HEK293 (cell line): ENCODE results near the gene SLBP.

ENCODE experiments used
- CTCF ChIA-PET: fragments of 350-600 bp; formaldehyde crosslinking; extraction: SDS; loops from one replicate; lab custom pipeline; 2021; ENCODE audit warnings: antibody characterized with exemption; lab: Yijun Ruan, JAX
- POLR2A ChIA-PET: fragments of 300-600 bp; formaldehyde crosslinking; extraction: SDS; loops from one replicate; lab custom pipeline; 2020; ENCODE audit warnings: antibody characterized with exemption, inconsistent platforms; lab: Yijun Ruan, JAX
- H3K27ac ChIP-seq: fragments of 200-500 bp; sonication (Bioruptor generic); 2 replicates; pipeline ENCODE4 v1.5.1; 2014; ENCODE audit warnings: low read depth, low read length, control low read depth, inconsistent platforms; ENCODE audit errors: extremely low read depth
- H3K36me3 ChIP-seq, 2 experiments: fragments of 200-500 bp in 1 of 2; sonication (Bioruptor generic) in 1 of 2; 1 replicate in 1 of 2; 2 replicates in 1 of 2; pipeline ENCODE4 v1.5.1; 2014 to 2017; ENCODE audit warnings: inconsistent platforms in 2 of 2, low read length in 2 of 2; ENCODE audit not compliant: control insufficient read depth in 2 of 2, insufficient read depth in 1 of 2
- H3K4me1 ChIP-seq: fragments of 200-500 bp; sonication (Bioruptor generic); 2 replicates; pipeline ENCODE4 v1.5.1; 2014; ENCODE audit warnings: mild to moderate bottlenecking, low read length, inconsistent platforms; ENCODE audit not compliant: control insufficient read depth, insufficient read depth
- H3K4me3 ChIP-seq: 2 replicates; pipeline ENCODE4 v1.5.1; 2011; ENCODE audit warnings: low read depth, mild to moderate bottlenecking, control low read depth, low read length, moderate library complexity
- H3K9me3 ChIP-seq: fragments of 200-500 bp; sonication (Bioruptor generic); 2 replicates; pipeline ENCODE4 v1.5.1; 2014; ENCODE audit warnings: low read depth, low read length, inconsistent platforms; ENCODE audit not compliant: control insufficient read depth, insufficient read depth
- BCL11A ChIP-seq: fragments of 450-650 bp; formaldehyde crosslinking; IDR thresholded peaks from 2 replicates; pipeline ENCODE4 v1.5.1; 2016; ENCODE audit warnings: low read depth, missing biosample characterization, missing genetic modification characterization
- INSM2 ChIP-seq: fragments of 450-650 bp; formaldehyde crosslinking; IDR thresholded peaks from 2 replicates; pipeline ENCODE4 v1.5.1; 2016; ENCODE audit warnings: missing biosample characterization, missing genetic modification characterization
- KLF16 ChIP-seq: fragments of 450-650 bp; formaldehyde crosslinking; IDR thresholded peaks from 2 replicates; pipeline ENCODE4 v1.5.1; 2017; ENCODE audit warnings: missing biosample characterization, missing genetic modification characterization
- MEIS1 ChIP-seq: sonication (generic); formaldehyde crosslinking; IDR thresholded peaks from 2 replicates; pipeline ENCODE4 v1.8.1; 2022; ENCODE audit warnings: missing genetic modification reagents, mild to moderate bottlenecking, borderline replicate concordance
- PBX3 ChIP-seq: sonication (generic); formaldehyde crosslinking; IDR thresholded peaks from 2 replicates; pipeline ENCODE4 v1.8.1; 2022; ENCODE audit warnings: mild to moderate bottlenecking, moderate library complexity, missing genetic modification reagents
- PRDM2 ChIP-seq: fragments of 450-650 bp; formaldehyde crosslinking; IDR thresholded peaks from 2 replicates; pipeline ENCODE4 v1.5.1; 2016; ENCODE audit warnings: missing biosample characterization, missing genetic modification characterization, borderline replicate concordance
- SALL2 ChIP-seq: fragments of 450-650 bp; formaldehyde crosslinking; IDR thresholded peaks from 2 replicates; pipeline ENCODE4 v1.5.0; 2017; ENCODE audit warnings: missing biosample characterization, mild to moderate bottlenecking, missing genetic modification characterization, borderline replicate concordance
- ZBTB11 ChIP-seq: fragments of 450-650 bp; formaldehyde crosslinking; conservative IDR thresholded peaks from 2 replicates; pipeline ENCODE4 v1.5.1; 2016; ENCODE audit warnings: low read depth, missing biosample characterization, missing genetic modification characterization
- ZBTB20 ChIP-seq: fragments of 450-650 bp; formaldehyde crosslinking; IDR thresholded peaks from 2 replicates; pipeline ENCODE4 v1.5.1; 2016; ENCODE audit warnings: missing biosample characterization, missing genetic modification characterization
- ZEB2 ChIP-seq: fragments of 450-650 bp; formaldehyde crosslinking; IDR thresholded peaks from 2 replicates; pipeline ENCODE4 v1.5.1; 2016; ENCODE audit warnings: missing biosample characterization, missing genetic modification characterization
- ZFP37 ChIP-seq: fragments of 450-650 bp; formaldehyde crosslinking; IDR thresholded peaks from 2 replicates; pipeline ENCODE4 v1.5.1; 2016; ENCODE audit warnings: missing biosample characterization, missing genetic modification characterization
- ZIC2 ChIP-seq: fragments of 450-650 bp; formaldehyde crosslinking; IDR thresholded peaks from 2 replicates; pipeline ENCODE4 v1.5.1; 2016; ENCODE audit warnings: missing biosample characterization, missing genetic modification characterization
- ZNF157 ChIP-seq: fragments of 450-650 bp; formaldehyde crosslinking; IDR thresholded peaks from 2 replicates; pipeline ENCODE4 v1.5.1; 2016; ENCODE audit warnings: missing biosample characterization, missing genetic modification characterization
- ZNF23 ChIP-seq: fragments of 450-650 bp; formaldehyde crosslinking; IDR thresholded peaks from 2 replicates; pipeline ENCODE4 v1.5.1; 2016; ENCODE audit warnings: missing biosample characterization, missing genetic modification characterization, borderline replicate concordance
- ZNF302 ChIP-seq: fragments of 450-650 bp; formaldehyde crosslinking; IDR thresholded peaks from 2 replicates; pipeline ENCODE4 v1.5.1; 2016; ENCODE audit warnings: missing biosample characterization, missing genetic modification characterization, low read depth
- ZNF335 ChIP-seq: fragments of 450-650 bp; formaldehyde crosslinking; conservative IDR thresholded peaks from 2 replicates; pipeline ENCODE4 v1.5.1; 2016; ENCODE audit warnings: missing biosample characterization, missing genetic modification characterization
- ZNF654 ChIP-seq: fragments of 450-650 bp; formaldehyde crosslinking; IDR thresholded peaks from 2 replicates; pipeline ENCODE4 v1.5.1; 2016; ENCODE audit warnings: low read depth, missing biosample characterization, missing genetic modification characterization
- ZNF843 ChIP-seq: fragments of 450-650 bp; formaldehyde crosslinking; IDR thresholded peaks from 2 replicates; pipeline ENCODE4 v1.5.1; 2016; ENCODE audit warnings: missing biosample characterization, missing genetic modification characterization

The SLBP gene

GRCh38 chr4:1721666-1722550 is 9.8 kb upstream of the SLBP start:
- peak overlapping the region; percentile 53; the same call in 1 of the 2 replicates for H3K27ac ChIP-seq
- peaks cover 11 to 65% of the 10 kb centered on the region in 2 experiments; a peak in 2 of 3 replicates for H3K36me3 ChIP-seq
- H3K4me1 ChIP-seq, result no peaks in the 10 kb centered on the region
- ChIA-PET POLR2A (interaction anchor here (0.9 to 3.4 kb wide), 5 partner anchors 10 to 74 kb away, joined by 3 to 44 read pairs (median 7); partner anchors contain the start of gene SLBP), CTCF (interaction anchor here (0.7 to 1.2 kb wide), 3 partner anchors 28 to 173 kb away, joined by 3 to 9 read pairs (median 7); no protein-coding TSS in a partner anchor)
- H3K9me3 ChIP-seq, result no peaks in the 10 kb centered on the region
- peak overlapping the region; percentile 74 for H3K4me3 ChIP-seq
- TF ChIP-seq ZBTB11 (tag by site-specific recombination) (0 out of 2 replicates have a peak, but pooled peaks have one; percentile 30), MEIS1 (CRISPR knock-in tag) (no peak), ZBTB20 (0 out of 2 replicates have a peak, but pooled peaks have one; percentile 15), ZNF843 (tag by site-specific recombination) (no peak), ZEB2 (tag by site-specific recombination) (0 out of 2 replicates have a peak, but pooled peaks have one; percentile 32), ZNF335 (tag by site-specific recombination) (0 out of 2 replicates have a peak, but pooled peaks have one; percentile 26), ZNF654 (tag by site-specific recombination) (no peak), INSM2 (tag by site-specific recombination) (0 out of 2 replicates have a peak, but pooled peaks have one; percentile 8), ZFP37 (tag by site-specific recombination) (no peak), BCL11A (tag by site-specific recombination) (no peak), ZIC2 (tag by site-specific recombination) (peak; percentile 71)
- TF ChIP-seq, all 188 proteins: peak for 6

- Histone ChIP-seq H3K4me1 (no peaks in the 10 kb centered on the region), H3K27ac (peak within 1 kb of the TSS; percentile 88), H3K36me3 (peaks cover 9 to 65% of the 10 kb centered on the region in 2 experiments; a peak in 2 of 3 replicates), H3K9me3 (no peaks in the 10 kb centered on the region), H3K4me3 (peak within 1 kb of the TSS; percentile 78)
- ChIA-PET CTCF (interaction anchor here (1.2 kb wide), 1 partner anchor 28 kb away, joined by 7 read pairs; no protein-coding TSS in a partner anchor), POLR2A (interaction anchor here (0.6 to 3.4 kb wide), 9 partner anchors 9 to 149 kb away, joined by 3 to 44 read pairs (median 5); partner anchors contain the start of genes NSD2 and SLBP)
- no peak for TF ChIP-seq ZFP37 (tag by site-specific recombination)
- no peak for TF ChIP-seq ZNF157 (tag by site-specific recombination)
- 0 out of 2 replicates have a peak, but pooled peaks have one; percentile 50 for TF ChIP-seq KLF16 (tag by site-specific recombination)
- TF ChIP-seq ZNF23 (tag by site-specific recombination), result no peak
- no peak for TF ChIP-seq ZNF302
- no peak for TF ChIP-seq PRDM2 (tag by site-specific recombination)
- no peak; the same call in 1 of the 2 replicates for TF ChIP-seq PBX3 (CRISPR knock-in tag)
- no peak for TF ChIP-seq SALL2 (tag by site-specific recombination)
These were observed 9.0 kb upstream of the SLBP start, which contains the start of the genes TACC3 and TMEM129 for GRCh38 chr4:1721003-1721665. Gene TACC3 (plus strand): TSS chr4:1721521. CDS start chr4:1723422, 1,901 bp downstream. Gene TMEM129 (minus strand): TSS chr4:1721323. CDS start chr4:1720837, 486 bp downstream.
